ENCODE results near the gene SMU1. TPM values are rescaled to one million over a fixed set of nuclear protein-coding genes. Genes with fewer than 3 reads are reported as not detected.

The SMU1 gene
- total and polyA plus RNA-seq, 2 of the 13 experiments (the other 11 are each of a cell fraction or from before 2014, with no cell fraction given), result 12.9 to 36.6 TPM

DNA sequence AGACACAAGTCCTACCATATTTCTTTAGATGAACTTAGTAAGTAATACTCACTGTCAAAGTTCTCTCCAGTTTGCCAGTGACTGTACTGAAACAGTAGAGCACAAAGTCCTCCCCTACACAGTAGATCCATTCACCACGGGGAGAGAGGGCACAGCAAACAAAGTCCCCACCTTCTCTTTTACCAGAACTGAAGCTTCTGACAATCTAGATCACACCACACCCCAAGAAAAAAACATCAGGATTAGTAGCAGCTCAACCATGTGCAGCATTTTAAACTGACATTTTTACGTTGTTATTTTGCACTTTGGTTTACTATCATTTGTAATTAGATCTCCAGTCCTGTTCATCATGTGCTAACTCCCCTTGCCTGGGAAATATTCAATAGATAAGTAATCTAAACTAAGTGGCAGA is 28.4 kb downstream of the SMU1 start (continued):
- TF ChIP-seq ZNF547 (CRISPR knock-in tag; IDR thresholded peaks at IDR 0.05), result no peak
- no peak for TF ChIP-seq ZNF282 (IDR thresholded peaks at IDR 0.05; ENCODE audit: partially characterized antibody)
- TF ChIP-seq, protein P1, sequence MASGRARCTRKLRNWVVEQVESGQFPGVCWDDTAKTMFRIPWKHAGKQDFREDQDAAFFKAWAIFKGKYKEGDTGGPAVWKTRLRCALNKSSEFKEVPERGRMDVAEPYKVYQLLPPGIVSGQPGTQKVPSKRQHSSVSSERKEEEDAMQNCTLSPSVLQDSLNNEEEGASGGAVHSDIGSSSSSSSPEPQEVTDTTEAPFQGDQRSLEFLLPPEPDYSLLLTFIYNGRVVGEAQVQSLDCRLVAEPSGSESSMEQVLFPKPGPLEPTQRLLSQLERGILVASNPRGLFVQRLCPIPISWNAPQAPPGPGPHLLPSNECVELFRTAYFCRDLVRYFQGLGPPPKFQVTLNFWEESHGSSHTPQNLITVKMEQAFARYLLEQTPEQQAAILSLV (CRISPR knock-in tag; IDR thresholded peaks at IDR 0.05; ENCODE audit: borderline replicate concordance), result no peak
- TF ChIP-seq FOXO1 (CRISPR knock-in tag; IDR thresholded peaks at IDR 0.05), result no peak; the same call in 1 of the 2 replicates
- TF ChIP-seq RFXANK (CRISPR knock-in tag; IDR thresholded peaks at IDR 0.05), result no peak
- TF ChIP-seq, protein P2, sequence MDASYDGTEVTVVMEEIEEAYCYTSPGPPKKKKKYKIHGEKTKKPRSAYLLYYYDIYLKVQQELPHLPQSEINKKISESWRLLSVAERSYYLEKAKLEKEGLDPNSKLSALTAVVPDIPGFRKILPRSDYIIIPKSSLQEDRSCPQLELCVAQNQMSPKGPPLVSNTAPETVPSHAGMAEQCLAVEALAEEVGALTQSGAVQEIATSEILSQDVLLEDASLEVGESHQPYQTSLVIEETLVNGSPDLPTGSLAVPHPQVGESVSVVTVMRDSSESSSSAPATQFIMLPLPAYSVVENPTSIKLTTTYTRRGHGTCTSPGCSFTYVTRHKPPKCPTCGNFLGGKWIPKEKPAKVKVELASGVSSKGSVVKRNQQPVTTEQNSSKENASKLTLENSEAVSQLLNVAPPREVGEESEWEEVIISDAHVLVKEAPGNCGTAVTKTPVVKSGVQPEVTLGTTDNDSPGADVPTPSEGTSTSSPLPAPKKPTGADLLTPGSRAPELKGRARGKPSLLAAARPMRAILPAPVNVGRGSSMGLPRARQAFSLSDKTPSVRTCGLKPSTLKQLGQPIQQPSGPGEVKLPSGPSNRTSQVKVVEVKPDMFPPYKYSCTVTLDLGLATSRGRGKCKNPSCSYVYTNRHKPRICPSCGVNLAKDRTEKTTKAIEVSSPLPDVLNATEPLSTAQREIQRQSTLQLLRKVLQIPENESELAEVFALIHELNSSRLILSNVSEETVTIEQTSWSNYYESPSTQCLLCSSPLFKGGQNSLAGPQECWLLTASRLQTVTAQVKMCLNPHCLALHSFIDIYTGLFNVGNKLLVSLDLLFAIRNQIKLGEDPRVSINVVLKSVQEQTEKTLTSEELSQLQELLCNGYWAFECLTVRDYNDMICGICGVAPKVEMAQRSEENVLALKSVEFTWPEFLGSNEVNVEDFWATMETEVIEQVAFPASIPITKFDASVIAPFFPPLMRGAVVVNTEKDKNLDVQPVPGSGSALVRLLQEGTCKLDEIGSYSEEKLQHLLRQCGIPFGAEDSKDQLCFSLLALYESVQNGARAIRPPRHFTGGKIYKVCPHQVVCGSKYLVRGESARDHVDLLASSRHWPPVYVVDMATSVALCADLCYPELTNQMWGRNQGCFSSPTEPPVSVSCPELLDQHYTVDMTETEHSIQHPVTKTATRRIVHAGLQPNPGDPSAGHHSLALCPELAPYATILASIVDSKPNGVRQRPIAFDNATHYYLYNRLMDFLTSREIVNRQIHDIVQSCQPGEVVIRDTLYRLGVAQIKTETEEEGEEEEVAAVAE (CRISPR knock-in tag; IDR thresholded peaks at IDR 0.05; ENCODE audit: borderline replicate concordance), result no peak
- TF ChIP-seq HOXA5 (CRISPR knock-in tag; IDR thresholded peaks at IDR 0.05), result no peak
- peak; percentile 62 for TF ChIP-seq MED1 (CRISPR knock-in tag; IDR thresholded peaks at IDR 0.05)
- no peak for TF ChIP-seq SRSF9 (IDR thresholded peaks at IDR 0.05; ENCODE audit: borderline replicate concordance, insufficient read depth, low read depth, low read length, poor library complexity, severe bottlenecking)
- TF ChIP-seq ZNF484 (CRISPR knock-in tag; IDR thresholded peaks at IDR 0.05; ENCODE audit: borderline replicate concordance, low read depth), result no peak
- TF ChIP-seq, protein P3, sequence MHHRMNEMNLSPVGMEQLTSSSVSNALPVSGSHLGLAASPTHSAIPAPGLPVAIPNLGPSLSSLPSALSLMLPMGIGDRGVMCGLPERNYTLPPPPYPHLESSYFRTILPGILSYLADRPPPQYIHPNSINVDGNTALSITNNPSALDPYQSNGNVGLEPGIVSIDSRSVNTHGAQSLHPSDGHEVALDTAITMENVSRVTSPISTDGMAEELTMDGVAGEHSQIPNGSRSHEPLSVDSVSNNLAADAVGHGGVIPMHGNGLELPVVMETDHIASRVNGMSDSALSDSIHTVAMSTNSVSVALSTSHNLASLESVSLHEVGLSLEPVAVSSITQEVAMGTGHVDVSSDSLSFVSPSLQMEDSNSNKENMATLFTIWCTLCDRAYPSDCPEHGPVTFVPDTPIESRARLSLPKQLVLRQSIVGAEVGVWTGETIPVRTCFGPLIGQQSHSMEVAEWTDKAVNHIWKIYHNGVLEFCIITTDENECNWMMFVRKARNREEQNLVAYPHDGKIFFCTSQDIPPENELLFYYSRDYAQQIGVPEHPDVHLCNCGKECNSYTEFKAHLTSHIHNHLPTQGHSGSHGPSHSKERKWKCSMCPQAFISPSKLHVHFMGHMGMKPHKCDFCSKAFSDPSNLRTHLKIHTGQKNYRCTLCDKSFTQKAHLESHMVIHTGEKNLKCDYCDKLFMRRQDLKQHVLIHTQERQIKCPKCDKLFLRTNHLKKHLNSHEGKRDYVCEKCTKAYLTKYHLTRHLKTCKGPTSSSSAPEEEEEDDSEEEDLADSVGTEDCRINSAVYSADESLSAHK (CRISPR knock-in tag; IDR thresholded peaks at IDR 0.05; ENCODE audit: borderline replicate concordance), result no peak
- TF ChIP-seq DR1 (CRISPR knock-in tag; IDR thresholded peaks at IDR 0.05), result no peak
- no peak for TF ChIP-seq KLF15 (CRISPR knock-in tag; IDR thresholded peaks at IDR 0.05; ENCODE audit: borderline replicate concordance)
- TF ChIP-seq, protein P4, sequence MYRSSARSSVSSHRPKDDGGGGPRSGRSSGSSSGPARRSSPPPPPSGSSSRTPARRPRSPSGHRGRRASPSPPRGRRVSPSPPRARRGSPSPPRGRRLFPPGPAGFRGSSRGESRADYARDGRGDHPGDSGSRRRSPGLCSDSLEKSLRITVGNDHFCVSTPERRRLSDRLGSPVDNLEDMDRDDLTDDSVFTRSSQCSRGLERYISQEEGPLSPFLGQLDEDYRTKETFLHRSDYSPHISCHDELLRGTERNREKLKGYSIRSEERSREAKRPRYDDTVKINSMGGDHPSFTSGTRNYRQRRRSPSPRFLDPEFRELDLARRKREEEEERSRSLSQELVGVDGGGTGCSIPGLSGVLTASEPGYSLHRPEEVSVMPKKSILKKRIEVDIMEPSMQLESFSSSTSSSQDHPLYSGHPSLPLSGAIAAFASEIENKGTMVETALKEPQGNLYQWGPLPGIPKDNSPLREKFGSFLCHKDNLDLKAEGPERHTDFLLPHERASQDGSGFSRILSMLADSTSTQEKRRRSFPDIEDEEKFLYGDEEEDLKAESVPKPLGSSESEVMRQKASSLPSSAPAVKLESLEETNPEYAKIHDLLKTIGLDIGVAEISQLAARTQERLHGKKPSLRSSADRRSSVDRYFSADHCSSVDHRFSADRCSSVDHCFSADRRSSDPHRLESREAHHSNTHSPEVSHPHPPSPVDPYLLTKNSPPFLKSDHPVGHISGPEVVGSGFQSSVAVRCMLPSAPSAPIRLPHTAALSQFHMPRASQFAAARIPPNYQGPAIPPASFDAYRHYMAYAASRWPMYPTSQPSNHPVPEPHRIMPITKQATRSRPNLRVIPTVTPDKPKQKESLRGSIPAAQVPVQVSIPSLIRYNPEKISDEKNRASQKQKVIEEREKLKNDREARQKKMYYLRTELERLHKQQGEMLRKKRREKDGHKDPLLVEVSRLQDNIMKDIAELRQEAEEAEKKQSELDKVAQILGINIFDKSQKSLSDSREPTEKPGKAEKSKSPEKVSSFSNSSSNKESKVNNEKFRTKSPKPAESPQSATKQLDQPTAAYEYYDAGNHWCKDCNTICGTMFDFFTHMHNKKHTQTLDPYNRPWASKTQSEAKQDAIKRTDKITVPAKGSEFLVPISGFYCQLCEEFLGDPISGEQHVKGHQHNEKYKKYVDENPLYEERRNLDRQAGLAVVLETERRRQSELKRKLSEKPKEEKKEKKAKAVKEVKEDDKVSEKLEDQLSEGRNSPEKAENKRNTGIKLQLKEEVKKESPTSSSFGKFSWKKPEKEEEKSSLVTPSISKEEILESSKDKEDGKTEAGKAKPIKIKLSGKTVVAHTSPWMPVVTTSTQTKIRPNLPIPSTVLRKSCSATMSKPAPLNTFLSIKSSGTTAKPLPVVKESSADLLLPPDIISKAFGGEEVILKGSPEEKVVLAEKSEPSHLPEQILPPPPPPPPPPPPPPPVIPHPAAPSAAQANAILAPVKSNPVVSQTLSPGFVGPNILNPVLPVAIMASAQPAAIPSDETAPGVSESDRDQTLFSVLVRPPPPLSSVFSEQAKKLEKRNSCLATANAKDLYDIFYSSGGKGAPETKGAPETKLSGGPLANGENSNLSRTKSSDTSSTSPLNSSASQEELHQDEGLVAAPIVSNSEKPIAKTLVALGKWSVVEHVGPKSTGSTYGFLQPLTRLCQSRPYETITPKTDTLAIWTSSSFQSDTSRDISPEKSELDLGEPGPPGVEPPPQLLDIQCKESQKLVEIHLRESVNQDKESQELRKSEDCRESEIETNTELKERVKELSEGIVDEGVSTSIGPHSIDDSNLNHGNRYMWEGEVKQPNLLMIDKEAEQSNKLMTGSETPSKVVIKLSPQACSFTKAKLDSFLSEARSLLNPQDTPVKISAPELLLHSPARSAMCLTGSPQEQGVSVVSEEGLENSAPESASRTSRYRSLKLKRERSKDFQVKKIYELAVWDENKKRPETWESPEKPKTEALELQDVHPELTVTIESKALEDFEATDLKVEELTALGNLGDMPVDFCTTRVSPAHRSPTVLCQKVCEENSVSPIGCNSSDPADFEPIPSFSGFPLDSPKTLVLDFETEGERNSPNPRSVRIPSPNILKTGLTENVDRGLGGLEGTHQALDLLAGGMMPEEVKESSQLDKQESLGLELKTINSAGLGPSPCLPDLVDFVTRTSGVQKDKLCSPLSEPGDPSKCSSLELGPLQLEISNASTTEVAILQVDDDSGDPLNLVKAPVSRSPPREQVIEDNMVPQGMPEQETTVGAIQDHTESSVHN (CRISPR knock-in tag; IDR thresholded peaks at IDR 0.05), result no peak
